GM18868 (cell line): ENCODE data around the gene NPM3.
"Not testable (repeated sequence)": the region's sequence is repeated elsewhere in the genome, so short reads cannot be mapped to it uniquely, and the experiment has no call there.

Experiments
- ATAC-seq: cut with Tn5 transposase; IDR thresholded peaks from one replicate; pipeline ENCODE4 v1.9.1; 2021; ENCODE audit warnings: mild to moderate bottlenecking, moderate library complexity; ENCODE audit not compliant: unreplicated experiment

Gene NPM3

DNA sequence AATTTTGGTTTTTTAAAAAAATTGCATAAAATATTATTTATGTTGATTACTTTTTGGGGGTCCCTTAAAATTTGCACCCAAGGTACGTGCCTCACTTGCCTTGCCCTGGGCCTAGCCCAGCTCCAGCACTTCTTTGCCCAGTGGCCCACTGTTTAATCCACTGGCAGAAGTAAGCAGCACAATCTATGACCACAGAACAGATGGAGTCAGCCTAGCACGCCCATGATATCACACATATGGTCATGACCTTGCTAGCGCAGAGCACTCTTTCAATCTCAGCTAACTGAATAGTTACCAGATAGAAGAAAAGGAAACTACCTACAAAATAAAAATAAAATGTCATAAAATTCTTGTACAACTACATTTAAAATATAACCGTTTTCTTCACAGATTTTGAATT is 29.4 kb upstream of the NPM3 start:
- no peak for ATAC-seq

GRCh38 chr10:101807158-101807557 is 23.9 kb upstream of the NPM3 start:
- no peak for ATAC-seq

DNA sequence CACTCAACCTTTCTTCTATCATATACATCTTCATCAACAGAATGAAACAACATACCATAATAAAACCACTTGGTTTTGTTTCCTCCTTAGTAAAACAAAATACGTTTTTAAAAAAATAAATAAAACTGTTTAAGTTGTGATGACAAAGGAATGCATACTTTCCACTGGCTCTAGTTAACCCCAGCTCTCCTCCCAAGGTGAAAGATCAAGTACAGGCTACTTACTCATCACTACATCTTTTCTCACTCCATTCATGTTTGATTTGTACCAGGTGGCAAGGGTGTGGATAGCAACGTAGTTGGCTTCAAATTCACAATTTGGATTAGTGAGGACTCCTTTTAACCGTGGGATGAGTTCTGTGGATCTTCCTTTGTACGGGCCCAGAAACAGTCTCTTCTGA is 20.3 kb upstream of the NPM3 start:
- no peak for ATAC-seq

DNA sequence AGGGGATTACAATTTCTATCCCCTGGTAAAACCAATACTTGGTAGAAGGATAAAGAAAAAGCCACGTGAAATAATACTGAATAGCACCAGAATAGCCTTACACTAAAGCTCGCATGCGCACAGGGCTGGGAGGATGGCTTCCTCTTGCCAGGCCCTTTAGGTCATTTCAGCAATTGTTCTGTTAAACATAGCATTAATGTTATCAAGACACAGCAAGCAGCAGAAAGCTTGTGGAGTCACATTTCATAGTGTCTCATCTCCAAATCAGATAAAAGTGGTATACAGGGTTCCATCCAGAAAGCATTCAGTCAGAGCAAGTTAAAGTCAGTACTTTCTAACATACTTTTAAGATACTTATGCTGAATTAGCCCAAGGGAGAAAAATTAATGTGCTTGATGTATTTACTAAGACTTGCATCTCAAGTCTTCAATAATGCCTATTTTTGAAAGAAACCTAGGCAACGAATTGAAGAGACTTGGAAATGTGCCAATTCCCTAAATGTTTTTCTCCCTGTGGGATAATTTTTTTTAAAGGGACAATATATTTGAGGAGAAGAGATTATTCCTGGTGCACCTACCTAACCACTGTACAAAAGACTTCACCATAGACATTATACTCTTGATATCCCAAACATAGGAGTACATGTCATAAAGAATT is 14.3 kb upstream of the NPM3 start:
- no peak for ATAC-seq

- ATAC-seq, result no peak
These were observed 10.3 kb upstream of the NPM3 start for GRCh38 chr10:101793526-101793925.

DNA sequence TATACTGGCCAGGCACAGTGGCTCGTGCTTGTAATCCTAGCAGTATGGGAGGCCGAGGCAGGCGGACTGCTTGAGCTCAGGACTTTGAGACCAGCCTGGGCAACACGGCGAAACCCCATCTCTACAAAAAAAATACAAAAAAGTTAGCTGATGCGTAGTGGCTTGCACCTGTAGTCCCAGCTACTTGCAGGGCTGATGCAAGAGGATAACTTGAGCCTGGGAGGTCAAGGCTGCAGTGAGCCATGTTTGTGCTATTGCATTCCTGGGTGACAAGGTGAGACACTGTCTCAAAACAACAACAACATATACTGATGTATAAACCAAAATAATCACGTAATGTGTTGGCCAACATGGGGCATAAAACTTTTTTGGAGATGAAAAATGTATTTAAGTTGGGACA is 6.4 kb upstream of the NPM3 start:
- no peak for ATAC-seq

DNA sequence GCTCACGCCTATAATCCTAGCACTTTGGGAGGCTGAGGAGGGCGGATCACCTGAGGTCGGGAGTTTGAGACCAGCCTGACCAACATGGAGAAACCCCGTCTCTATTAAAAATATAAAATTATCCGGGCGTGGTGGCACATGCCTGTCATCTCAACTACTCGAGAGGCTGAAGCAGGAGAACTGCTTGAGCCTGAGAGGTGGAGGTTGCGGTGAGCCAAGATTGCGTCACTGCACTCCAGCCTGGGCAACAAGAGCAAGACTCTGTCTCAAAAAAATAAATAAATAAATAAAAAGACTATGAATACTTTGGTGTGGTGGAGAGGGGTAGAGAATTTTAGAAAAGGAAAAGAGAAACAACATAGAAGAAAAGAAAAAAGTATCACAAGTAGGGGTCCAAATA is 6.0 kb upstream of the NPM3 start:
- ATAC-seq, result not testable (repeated sequence)

- ATAC-seq, result no peak
These were observed 2.6 kb upstream of the NPM3 start for GRCh38 chr10:101785801-101786200.

- no peak for ATAC-seq
These were observed 1.3 kb upstream of the NPM3 start for GRCh38 chr10:101784558-101784957.

DNA sequence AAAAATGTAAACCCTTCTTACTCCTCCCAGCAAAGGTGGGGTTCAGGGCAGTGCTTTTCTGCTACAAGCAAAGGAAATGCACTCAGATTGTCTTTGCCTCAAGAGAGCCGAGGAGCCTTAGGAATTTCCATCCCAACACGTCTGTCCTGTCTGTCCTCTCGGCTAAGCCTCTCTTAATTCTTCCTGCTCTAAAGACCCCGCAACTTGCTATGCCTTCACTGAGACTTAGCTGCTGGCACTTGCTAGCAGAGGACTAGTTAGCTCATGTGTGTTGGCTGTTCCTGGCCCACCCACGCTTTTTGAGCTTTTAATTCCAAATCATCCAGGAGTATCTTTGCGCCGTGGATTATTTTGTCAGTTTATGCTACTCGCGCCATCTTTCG is 481 bp upstream of the NPM3 start:
- ATAC-seq, result no peak

GRCh38 chr10:101781984-101782810 is 1.0 kb downstream of the NPM3 start:
- ATAC-seq, result no peak

DNA sequence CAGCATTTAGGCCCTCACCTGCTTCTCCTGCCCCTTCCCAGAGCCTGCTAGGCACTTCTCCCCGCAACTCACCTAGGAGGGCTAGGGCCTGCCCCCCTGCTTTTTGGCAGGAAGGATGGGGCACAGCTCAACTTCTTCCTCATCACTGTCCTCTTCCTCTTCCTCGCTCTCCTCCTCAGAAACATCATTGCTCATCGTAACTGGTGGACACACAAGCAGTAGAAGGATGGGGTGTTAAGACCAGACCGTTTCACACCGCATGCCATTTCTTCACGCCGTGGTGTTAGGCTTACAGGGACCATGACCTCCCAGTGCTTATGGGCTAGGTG is 1.6 kb downstream of the NPM3 start:
- no peak for ATAC-seq

- ATAC-seq, result peak; percentile 36
These were observed 2.2 kb downstream of the NPM3 start for GRCh38 chr10:101780818-101781654.

GRCh38 chr10:101780187-101780817 is 2.9 kb downstream of the NPM3 start:
- no peak for ATAC-seq

DNA sequence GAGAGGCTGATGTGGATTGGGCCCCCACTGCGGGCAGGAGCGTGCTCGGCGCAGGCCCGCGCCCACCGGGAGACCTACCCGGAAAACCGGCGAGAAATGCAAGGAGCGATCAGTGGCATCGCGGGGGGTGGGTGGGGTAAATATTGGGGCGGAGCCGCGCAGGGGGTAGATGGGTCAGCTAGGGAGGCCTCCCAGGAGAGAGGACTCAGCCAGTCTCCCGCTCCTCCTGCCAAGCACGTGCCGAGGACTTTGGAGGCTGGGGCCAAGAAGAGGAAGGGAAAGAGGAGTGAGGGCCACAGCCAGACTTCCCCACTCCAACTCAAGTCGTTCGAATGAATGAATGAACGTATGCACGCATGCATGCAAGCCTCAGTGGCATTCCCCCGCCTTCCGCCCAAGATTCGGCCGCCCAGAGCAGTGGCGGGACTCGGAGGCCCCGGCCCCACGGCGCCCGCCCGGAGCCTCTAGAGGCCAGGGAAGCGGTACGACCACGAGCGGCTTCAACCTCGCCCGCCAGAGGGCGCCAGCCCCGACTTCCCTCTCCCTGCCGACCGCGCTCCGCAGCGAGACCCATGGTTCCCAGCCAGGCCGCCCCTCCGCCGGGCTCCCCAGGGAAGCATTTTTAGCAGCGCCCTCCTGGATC is 3.6 kb downstream of the NPM3 start:
- peak; percentile 40 for ATAC-seq

DNA sequence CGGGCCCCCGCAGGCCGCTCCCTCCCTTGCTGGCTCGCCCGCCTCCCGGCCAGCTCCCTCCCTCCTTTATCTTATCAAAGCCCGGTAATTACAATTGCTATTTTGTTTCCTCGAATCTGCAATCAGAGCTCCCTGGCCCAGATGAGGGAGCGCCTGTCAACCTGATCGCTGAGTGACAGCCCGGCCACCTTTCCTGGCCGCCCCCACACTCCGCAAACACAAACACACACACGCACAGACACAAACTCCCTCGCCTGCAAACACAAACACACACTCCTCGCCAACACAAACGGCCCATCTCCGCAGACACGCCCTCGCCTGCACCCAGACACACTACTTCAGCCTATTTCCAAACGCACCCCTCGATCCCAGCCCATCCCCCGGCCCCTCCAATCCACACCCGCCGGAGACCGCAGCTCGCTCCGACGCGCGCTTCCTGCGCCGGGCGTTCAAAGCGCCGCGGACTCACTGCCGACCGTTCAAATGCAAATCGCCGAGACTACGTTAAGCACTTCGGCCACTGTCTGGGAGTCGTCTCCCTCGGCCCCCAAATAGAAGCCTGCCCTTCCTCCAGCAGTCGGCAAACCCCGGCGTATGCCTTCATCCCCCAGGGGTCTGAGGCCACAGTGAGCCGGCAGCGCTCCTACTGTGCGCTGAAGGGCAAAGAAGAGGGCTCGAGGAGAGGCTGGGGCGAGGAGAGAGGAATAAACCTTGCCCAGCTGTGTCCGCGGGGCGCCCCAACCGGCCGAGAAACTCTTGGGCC is 4.3 kb downstream of the NPM3 start:
- ATAC-seq, result no peak

- no peak for ATAC-seq
These were observed 5.0 kb downstream of the NPM3 start for GRCh38 chr10:101778151-101778780.

GRCh38 chr10:101777619-101778145 is 5.6 kb downstream of the NPM3 start:
- no peak for ATAC-seq

- ATAC-seq, result no peak
These were observed 7.0 kb downstream of the NPM3 start for GRCh38 chr10:101776161-101776817.
